DMS153 treated with DMSO at 0.1 percent for 48 hours (cell line): ENCODE measurements around the gene EIF4E1B.

ENCODE experiments used
- DNase-seq: peaks from one replicate; lab custom pipeline; 2025; ENCODE audit not compliant: unreplicated experiment; lab: John Stamatoyannopoulos, UW

The EIF4E1B gene

DNA sequence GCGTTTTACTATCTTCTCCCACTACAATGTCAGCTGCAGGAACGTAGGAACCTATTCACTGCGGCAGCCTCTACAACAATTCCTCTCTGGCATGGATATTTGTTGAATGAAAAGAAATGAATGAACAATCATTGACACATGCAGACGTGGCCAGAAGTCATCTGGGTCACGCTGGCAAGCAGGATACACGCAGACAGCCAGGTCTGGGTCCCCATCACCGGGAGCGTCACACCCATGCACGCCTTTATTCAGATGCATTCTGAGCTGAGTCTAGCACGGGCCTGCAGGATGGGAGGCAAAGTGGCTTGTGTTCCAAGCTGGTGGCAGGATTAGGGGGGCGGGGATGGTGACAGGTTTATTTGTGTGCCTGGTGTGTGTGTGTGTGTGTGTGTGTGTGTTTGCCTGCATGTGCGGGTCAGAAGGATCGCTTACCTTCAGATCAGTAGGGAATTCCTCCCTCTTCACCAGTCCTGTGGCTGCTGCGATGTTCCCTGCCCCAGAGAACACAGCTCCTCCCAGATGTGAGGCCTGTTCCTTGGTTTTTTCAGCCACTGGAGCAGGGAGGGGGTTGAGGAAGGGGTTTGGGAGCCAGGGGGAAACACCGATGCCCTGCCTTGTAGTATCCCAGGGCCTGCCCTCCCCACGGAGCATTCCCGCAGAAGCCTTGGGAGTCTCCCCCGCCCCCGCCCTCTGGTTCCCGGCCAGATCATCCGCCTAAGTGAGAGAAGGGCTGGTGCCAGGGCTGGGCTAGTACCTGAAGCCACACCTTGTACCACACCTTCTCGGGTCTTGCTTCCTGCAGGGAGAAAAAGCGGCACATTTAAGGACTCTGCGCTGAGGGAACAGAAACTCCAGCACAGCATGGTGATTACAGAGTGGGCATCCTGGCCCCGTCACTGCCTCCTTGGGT is 4.3 kb upstream of the EIF4E1B start:
- DNase-seq, result no peak

DNA sequence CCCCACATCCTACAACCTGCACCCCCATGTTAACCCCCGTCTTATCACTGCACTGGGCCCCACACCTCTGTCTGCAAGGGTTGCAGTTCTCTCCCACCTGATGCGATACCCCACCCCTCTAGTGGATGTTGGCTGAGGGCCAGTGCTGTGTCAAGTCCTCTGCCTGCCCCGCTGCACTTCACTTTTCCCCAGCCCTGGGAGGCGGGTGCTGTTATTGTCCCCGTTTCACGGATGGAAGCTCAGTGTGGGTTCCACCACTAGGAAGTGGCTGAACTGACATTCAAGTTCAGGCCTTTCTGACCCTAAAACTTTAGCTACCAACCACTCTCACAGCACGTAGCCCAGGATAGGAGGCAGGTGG is 3.6 kb upstream of the EIF4E1B start:
- DNase-seq, result no peak

DNA sequence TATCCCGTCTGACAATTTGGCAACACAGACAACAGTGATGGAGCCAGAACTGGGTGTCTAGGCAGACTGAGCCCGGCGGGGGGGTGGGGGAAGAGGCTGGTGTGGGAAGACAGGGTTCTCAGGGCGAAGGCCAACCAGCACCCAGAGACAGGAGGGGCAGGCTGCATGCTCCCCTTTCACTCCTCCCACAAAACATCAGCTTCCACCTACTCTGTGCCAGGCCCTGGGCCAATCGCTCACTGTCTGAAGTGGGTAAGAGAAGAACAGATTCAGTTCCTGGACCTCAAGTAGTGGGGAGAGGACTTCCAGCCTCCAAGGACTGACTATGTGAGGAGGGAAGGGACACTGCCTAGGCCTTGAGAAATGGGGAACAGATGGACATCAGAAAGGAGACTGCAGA is 2.9 kb upstream of the EIF4E1B start:
- DNase-seq, result no peak

DNA sequence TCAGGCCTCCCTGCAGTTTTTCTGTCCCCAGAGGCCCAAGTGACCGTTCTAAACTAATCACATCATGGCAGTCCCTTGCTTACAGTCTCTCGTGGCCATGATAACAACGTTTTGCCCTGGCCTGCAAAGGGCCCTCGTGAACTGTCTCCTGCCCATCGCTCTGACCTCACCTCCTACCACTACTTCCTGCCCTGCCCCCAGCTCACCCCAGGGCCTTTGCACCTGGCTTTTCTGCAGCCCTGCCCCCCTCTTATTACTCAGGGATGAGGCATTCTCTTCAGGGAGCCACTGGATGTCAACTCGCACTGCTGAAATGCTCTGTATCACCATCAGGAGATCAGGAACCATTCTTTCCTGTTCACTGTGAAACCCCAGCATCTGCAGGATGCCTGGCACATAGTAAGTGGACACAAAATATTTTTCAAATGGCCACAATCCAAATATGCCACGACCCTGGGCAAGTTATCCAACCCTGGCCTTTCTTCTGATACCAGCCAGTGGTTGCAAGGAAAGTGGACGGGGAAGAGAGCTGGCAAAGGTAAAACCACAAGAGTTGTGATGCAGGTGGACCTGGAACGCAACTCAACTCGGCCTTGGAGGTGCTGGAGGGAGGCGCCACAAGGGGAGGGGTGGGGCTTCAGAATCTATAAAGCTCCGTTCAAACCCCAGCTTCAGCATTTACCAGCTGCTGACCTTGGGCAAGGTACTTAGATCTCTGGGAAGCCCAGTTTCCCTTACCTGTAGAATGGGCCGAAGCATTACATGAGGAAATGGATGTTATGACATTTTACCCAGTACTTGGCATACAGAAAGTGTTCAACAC is 1.9 kb upstream of the EIF4E1B start:
- DNase-seq, result no peak

DNA sequence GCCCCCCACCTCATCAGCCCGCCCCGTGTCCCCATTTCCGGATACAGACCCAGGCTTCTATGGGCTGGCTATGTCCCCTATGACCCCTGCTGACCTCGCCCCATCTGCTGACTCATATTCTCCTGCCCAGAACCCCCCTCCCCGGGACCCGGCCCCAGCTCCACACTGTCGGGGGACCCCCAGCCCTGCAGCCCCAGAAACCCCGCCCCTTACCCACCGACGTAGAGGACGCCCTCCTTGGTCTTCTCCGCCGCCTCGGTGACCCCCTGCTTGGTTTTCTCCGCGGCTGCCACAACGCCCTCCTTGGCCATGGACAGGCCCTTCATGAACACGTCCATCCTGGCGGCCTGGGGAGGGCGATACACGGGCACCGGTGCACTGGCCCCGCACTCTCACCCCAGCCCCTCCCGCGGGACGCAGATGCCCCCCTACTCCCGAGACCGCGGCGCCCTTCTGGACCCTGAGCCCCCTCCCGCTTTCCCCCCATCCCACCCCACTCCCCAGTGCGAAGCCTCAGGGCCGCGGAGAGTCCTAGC is 1.1 kb upstream of the EIF4E1B start:
- DNase-seq, result no peak

DNA sequence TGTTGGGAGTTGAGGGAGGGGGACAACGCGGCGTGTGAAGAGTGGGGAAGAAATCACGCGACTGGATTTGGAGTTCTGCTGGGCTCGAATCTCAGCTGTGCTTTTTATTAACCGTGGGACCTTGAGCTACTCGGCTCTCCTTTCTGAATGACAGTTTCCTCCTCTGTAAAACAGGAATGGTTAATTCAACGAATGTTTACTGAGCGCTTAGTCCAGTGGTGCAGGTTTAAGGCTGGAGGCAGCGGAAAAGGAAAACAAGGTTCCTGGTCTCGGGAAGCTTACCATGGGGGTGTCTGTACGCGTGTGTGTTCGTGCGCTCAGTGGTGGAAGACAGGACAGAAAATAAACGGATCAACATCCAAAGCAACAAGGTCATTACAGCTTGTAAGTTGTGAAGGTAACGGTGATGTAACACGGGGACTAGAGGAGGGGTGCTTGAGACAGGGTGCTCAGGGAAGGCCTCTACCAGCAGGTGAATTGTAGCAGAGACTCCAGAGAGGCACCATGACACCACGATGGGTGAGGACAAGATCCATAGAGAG is 277 bp downstream of the EIF4E1B start:
- no peak for DNase-seq

DNA sequence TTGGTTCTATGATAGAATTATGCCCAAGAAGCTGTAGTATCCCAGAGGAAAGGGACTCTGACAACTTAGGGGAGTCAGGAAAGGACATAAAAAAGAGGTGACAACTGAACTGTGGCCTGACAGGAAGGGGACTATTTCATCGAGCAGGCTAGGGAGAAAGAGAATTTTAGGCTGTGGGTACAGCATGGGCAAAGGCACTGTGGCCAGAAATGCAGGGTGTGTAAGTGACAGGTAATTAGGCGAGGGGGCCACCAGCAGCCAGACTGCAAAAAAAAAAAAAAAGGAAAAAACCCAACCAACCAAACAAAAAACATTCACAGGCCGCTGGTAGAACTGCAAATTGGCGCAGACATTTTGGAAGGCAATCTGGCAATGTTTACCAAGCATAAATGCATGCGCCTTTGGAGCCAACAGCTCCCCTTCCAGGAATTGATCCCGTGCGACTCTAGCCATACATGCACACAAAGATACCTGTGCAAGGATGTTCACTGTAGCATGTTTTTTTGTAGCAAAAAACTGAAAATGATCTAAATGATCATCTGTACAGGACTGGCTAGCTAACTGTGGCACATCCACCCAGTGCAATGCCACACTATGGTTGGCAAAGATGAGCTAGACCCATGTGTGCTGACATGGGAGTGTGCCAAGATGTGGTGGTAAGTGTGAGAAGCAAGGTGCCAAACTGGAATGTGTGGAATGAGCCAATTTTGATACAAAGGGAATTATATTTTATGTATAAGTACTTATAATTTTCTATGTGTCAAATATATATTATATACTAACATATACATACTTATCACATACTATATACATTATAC is 1.1 kb downstream of the EIF4E1B start:
- DNase-seq, result no peak

DNA sequence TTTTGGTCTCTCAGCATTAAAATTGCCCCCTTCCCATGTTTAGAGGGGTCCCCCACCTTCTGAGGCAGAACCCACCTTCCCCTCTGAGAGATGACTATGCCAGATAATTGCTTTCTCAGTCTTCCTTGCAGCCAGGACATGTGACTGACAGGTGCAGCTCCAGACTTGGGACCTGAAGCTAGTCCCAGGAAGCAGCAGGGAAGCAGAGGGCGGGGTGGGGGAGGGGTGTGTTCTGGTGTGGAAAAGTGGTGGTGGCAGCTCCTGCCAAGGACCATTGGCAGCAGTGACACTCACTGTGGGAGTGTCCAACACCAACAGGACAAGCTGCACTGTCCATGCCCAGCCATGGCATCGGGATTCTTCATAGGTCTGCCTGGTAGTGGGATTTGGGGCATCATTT is 2.3 kb downstream of the EIF4E1B start:
- no peak for DNase-seq

DNA sequence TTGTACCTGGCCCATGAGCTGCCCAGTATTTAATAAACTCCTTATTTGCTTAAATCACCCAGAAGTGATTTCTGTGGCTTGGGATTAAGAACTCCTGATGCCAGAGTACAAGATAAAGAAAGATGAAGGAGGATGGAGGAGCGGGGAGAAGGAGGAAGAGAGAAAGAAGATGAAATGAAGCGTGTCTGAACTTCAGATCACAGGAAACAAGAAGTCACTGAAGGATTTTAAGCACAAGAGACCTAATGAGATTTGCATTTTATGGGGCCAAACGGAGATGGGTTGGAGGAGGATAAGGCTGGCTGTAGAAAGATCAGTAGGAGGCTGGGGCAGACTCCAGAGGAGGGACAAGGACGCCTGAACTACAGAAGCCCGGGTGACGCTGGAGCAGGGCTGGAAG is 3.1 kb downstream of the EIF4E1B start:
- DNase-seq, result no peak

DNA sequence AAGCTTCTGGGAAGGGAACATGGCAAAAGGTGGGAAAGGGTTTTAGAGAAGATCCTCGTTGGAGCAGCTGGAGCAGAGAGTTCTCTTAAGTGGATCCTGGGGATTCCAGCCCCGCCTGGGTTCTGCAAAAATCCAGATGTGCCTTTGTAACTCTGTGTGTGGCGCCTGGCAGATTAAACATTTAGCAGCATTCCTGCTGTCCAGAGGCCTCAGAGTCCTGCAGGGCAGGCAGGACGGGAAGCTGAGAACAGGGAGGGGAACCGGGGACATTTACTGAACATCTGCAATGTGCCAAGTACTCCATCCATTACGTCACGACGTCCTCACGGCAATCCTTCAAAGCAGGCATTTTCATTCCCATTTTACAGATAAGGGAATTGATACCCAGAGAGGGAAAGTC is 6.0 kb downstream of the EIF4E1B start:
- no peak for DNase-seq

DNA sequence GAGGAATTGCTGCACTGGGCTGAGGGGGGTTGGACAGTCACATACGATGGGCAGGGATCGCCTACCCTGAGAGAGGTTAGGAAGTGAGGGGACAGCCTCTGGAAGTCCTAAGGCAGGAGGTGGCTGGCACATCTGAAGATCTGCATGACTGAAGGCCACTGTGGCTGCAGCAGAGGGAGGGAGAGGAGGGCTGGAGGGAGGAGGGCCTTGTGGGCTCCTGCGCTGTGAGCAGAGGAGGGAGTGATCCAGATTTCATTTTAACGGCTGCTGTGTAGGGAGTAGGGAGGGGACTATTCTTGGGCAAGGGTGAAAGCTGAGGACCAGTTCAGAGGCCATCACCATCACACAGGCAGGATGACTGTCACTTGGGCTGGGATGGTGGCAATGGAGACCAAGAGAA is 7.1 kb downstream of the EIF4E1B start:
- DNase-seq, result no peak

DNA sequence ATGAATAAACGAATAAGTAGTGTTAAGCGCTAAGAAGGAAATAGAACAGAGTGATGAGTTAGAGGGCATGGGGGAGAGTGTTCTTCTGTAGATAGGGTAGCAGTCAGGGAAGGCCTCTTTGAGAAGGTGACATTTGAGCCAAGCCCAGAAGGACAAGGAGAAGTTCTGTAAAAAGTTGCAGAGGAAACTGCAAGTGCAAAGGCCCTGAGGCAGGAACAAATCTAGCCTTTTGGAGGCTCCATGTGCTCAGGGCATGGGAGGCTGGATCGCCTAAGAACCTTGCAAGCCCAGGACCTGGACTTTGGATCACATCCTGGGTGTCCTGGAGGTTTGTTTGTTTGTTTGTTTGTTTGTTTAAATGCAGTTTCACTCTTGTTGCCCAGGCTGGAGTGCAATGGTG is 8.0 kb downstream of the EIF4E1B start:
- DNase-seq, result no peak

DNA sequence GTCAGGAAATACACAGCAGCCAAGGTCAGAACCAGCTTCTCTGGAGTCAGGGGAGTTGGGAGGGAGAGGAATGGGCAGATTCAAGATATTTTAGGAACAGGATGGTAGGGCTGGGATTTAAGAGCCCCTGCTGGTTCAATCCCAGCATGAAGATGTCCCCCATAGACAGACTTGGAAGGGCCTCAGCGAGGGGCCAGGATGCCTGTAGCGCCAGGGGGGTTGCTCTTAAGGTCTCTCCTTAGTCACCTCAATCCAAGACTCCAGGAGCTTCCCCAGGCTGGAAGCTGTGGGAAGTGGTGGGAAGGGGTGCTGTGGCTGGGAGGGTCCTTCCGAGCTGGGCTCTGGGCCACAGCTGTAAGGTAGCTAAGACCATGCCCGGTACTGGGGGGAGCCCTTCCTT is 8.7 kb downstream of the EIF4E1B start:
- DNase-seq, result no peak

DNA sequence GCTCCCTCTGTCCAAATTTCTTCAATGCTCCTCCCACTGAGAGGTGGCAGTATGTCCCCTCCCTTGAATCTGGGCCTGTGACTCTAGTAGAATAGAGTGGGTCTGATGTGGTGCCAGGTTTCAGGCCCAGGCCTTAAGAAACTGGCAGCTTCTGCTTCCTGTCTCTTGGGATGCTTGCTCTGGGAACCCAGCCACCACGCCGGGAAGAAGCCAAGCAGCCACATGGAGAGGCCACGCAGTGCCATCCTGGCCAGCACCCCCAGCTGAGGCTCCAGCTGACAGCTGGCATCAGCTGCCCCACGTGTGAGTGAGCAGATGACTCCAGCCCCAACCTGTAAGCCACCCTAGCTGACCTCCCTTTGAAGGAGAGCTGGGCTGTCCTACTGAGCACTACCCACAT is 9.5 kb downstream of the EIF4E1B start:
- no peak for DNase-seq

DNA sequence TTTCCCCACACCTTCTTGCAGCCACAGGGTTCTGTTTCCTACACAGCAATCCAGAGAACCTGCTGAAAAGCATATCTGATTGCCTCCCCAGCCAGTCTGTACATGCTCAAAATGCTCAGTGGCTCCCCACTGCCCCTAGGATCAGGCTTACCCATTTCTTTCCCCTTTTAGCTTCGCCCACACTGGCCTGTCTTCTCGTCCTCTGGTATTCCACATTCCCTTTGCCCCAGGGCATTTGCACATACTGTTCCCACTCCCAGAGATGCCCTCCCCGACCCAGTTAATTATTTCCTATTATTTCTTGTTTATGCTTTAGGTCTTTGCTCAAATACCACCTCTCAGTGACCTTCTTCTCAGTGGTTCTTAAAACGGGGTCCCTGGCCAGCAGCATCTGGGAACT is 10.1 kb downstream of the EIF4E1B start:
- DNase-seq, result no peak

DNA sequence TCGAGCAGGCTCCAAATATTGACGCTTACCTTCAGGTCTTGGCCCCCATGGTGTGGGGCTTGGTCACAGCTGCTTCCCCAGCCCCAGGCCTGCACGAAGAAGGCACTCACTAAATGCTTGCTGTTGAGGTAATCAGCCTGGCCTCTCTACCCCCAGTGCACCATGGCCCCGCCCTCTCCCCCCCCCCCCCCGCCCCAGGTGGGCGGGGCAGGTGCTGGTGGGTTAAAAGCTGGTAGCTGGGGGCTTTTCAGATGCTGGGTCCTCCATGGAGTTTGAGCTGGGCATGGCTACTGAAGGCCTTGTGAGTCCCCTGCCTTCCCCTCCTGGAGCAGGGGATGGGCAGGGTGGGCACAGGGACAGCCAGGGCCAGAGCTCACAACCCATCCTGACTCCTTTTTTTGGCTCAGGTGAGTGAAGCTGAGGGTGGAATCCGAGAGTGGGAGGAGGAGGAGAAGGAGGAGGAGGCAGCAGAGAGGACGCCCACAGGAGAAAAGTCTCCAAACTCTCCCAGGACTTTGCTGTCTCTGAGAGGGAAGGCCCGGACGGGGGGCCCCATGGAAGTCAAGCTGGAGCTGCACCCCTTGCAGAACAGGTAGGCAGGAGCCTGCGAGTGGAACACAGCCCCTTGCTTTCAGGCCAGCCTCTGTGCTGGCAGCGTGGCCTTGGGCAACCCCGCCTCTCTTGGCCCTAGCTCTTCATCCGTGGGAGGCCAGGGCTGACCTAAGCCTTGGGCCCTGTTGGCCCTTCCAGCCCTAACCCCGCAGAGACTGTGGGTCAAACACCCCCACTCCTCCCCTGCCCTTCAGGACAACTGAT is 12.4 kb downstream of the EIF4E1B start:
- DNase-seq, result no peak

DNA sequence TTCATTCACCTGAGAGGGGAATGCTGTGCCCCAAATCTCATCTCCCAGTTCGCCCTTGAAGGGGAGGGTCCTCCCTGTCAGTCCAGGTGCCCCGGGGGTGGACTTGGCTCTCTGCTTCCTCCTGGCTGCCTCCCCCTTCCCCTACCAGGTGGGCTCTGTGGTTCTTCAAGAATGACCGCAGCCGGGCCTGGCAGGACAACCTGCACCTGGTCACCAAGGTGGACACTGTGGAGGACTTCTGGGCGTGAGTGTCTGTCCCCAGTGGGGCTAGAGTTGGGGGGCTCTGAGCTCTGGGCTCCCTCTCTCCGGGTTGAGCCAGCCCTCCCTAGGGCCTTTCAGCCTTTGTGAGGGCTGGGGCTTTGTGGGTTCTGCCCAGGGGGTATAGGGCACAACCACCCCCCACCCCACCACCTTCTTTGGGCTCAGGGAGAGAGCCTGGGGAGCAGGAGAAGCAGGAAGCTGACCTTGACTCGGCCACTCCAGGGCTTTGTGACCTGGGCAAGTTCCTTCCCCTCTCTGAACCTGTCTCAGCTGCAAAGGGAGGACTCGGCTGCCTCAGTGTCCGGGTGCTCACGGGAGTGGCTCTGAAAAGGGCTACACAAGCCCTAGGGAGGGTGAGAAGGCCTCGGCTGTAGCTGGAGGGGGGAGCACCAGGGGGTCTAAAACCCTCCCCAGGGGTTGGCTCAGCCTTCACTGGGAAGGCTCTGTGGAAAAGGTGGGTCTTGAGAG is 13.2 kb downstream of the EIF4E1B start:
- no peak for DNase-seq

DNA sequence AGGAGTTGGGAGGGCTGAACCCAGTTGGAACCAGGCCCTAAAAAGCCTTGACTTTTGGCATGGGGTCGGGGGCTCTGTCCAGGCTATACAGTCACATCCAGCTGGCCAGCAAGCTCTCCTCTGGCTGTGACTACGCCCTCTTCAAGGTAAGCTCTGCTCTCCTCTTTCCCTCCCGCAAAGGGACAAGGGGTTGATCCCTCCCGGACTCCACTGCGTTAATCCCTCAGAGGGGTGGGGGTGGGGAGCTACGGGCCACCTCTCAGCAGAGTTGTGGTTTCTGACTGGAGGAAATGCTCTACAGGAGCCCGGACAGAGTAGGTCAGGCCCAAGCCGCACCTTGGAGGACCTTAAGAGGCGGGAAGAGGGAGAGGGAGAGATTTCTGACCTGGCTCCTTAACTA is 13.8 kb downstream of the EIF4E1B start:
- no peak for DNase-seq

DNA sequence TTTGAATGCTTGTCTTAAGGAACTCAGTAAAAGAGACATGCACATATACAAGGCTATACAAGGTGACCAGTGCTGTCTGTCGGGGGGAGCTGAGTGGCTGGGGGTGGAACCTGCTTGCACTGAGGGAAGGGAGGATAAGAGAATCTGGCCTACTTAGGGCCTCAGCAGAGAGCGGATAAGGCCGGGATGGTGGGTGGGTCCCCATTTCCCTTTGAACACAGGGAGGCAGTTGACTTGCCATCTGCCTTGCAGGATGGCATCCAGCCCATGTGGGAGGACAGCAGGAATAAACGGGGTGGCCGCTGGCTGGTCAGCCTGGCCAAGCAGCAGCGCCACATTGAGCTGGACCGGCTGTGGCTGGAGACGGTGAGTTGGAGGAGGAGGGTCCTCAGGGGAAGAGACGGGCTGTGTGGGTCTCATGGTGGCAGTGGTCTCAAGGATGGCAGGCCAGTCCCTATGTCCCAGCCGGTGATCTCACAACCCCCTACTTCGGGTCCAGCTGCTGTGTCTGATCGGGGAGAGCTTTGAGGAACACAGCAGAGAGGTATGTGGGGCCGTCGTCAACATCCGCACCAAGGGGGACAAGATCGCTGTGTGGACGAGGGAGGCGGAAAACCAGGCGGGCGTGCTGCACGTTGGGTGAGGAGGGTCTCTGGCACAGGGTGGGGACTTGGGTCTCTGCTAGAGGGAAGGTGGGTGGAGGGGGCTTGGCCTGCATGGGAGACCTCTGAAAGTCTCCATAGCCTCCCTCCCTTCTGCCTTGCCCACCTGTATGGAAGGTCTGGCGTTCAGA is 14.6 kb downstream of the EIF4E1B start:
- no peak for DNase-seq
